HCT116 (cell line): ENCODE data around the gene L1CAM. TPM values are rescaled to one million over a fixed set of nuclear protein-coding genes. Genes with fewer than 3 reads are reported as not detected.
A peak's percentile ranks its signal among the peaks of the same experiment; 100 is the strongest.

Experiments
- ATAC-seq: fragments of 200-7000 bp; cut with Tn5 transposase; 2 replicates; pipeline ENCODE4 v1.9.1; 2020; ENCODE audit warnings: mild to moderate bottlenecking, moderate library complexity
- BruUV-seq: library from RNA; stranded (reverse); fragments of 400-500 nt; replicated peaks from 2 replicates; lab custom pipeline; 2021; lab: Mats Ljungman, UMichigan
- CTCF ChIA-PET: fragments of 300-600 bp; sonication (Branson Sonifier 250); formaldehyde crosslinking; loops from one replicate; lab custom pipeline; 2021; ENCODE audit warnings: antibody characterized with exemption; lab: Charles Lee
- POLR2A ChIA-PET: fragments of 300-600, 350-600 bp; sonication (Branson Sonifier 250); formaldehyde crosslinking; loops from one replicate; lab custom pipeline; 2021; ENCODE audit warnings: antibody characterized with exemption; lab: Charles Lee
- RAD21 ChIA-PET, 2 experiments: fragments of 300-600 bp; sonication (Branson Sonifier 250); formaldehyde crosslinking; loops; one replicate each; lab custom pipeline; 2023; ENCODE audit warnings: low total read pairs in 2 of 2; ENCODE audit not compliant: uncharacterized antibody in 2 of 2, unreplicated experiment in 2 of 2, low non-redundant PET in 1 of 2; lab: Charles Lee
- DNase-seq: peaks from one replicate; pipeline ENCODE4 v3.0.0-alpha.2; 2010; ENCODE audit warnings: low read depth, low spot score
- H2AFZ ChIP-seq: fragments of 200-600 bp; shearing (Covaris generic), sonication (generic); 2 replicates; pipeline ENCODE4 v1.6.1; 2017; ENCODE audit warnings: low read depth, mixed run types, mixed read lengths, antibody characterized with exemption, low read length; ENCODE audit not compliant: poor library complexity, severe bottlenecking
- H3K27ac ChIP-seq: 2 replicates; pipeline ENCODE4 v1.5.1; 2012; ENCODE audit warnings: low read depth, low read length
- H3K27me3 ChIP-seq: fragments of 200-600 bp; sonication (generic); 2 replicates; pipeline ENCODE4 v1.6.1; 2016; ENCODE audit warnings: mixed run types, low read length, mixed read lengths; ENCODE audit not compliant: insufficient read depth
- H3K36me3 ChIP-seq, 2 experiments: fragments of 200-500 bp in 1 of 2; fragments of 200-600 bp in 1 of 2; sonication (Bioruptor generic) in 1 of 2; sonication (generic) in 1 of 2; 2 replicates each; pipeline versions ENCODE4 v1.5.1 to v1.6.1; 2014 to 2016; ENCODE audit warnings: low read length in 2 of 2, inconsistent platforms in 1 of 2, mixed read lengths in 1 of 2, mixed run types in 1 of 2; ENCODE audit not compliant: insufficient read depth in 2 of 2, control insufficient read depth in 1 of 2
- H3K4me1 ChIP-seq, 2 experiments: fragments of 200-600 bp in 1 of 2; sonication (generic) in 1 of 2; 2 replicates each; pipeline versions ENCODE4 v1.5.1 to v1.6.1; 2012 to 2017; ENCODE audit warnings: low read length in 2 of 2, inconsistent platforms in 1 of 2, mild to moderate bottlenecking in 1 of 2, mixed read lengths in 1 of 2, mixed run types in 1 of 2, moderate library complexity in 1 of 2; ENCODE audit not compliant: insufficient read depth in 2 of 2, control insufficient read depth in 1 of 2
- H3K4me2 ChIP-seq: fragments of 200-600 bp; sonication (generic); 2 replicates; pipeline ENCODE4 v1.6.1; 2017; ENCODE audit warnings: mixed run types, low read length, mixed read lengths
- H3K4me3 ChIP-seq, 2 experiments: fragments of 200-600 bp in 1 of 2; sonication (generic) in 1 of 2; replicated peaks in 1 of 2; 2 replicates each; pipeline ENCODE4 v1.5.1; 2011 to 2016; ENCODE audit warnings: low read length in 2 of 2, control low read depth in 1 of 2, low read depth in 1 of 2, mild to moderate bottlenecking in 1 of 2, mixed read lengths in 1 of 2, mixed run types in 1 of 2
- H3K79me2 ChIP-seq: fragments of 200-600 bp; sonication (generic); 2 replicates; pipeline ENCODE4 v1.6.1; 2017; ENCODE audit warnings: mild to moderate bottlenecking, mixed run types, low read length, moderate library complexity, mixed read lengths; ENCODE audit not compliant: insufficient read depth
- H3K9ac ChIP-seq: fragments of 200-600 bp; sonication (generic); 2 replicates; pipeline ENCODE4 v1.6.1; 2016; ENCODE audit warnings: low read length, mixed read lengths
- H3K9me2 ChIP-seq: fragments of 200-600 bp; sonication (generic), shearing (Covaris generic); 2 replicates; pipeline ENCODE4 v1.6.1; 2017; ENCODE audit warnings: mixed run types, mild to moderate bottlenecking, moderate library complexity; ENCODE audit not compliant: insufficient read depth
- H3K9me3 ChIP-seq, 2 experiments: fragments of 200-500 bp in 1 of 2; fragments of 200-600 bp in 1 of 2; sonication (Bioruptor generic) in 1 of 2; sonication (generic) in 1 of 2; 2 replicates each; pipeline ENCODE4 v1.6.1; 2014 to 2017; ENCODE audit warnings: low read length in 2 of 2, mixed read lengths in 2 of 2, inconsistent platforms in 1 of 2, low read depth in 1 of 2, mild to moderate bottlenecking in 1 of 2, mixed run types in 1 of 2, moderate library complexity in 1 of 2; ENCODE audit not compliant: control insufficient read depth in 1 of 2, insufficient read depth in 1 of 2
- H4K20me1 ChIP-seq: fragments of 200-600 bp; sonication (generic), shearing (Covaris generic); 2 replicates; pipeline ENCODE4 v1.6.1; 2017; ENCODE audit warnings: mixed run types, mild to moderate bottlenecking, moderate library complexity; ENCODE audit not compliant: insufficient read depth
- ATF3 ChIP-seq: IDR thresholded peaks from 2 replicates; pipeline ENCODE4 v1.6.1; 2012
- CBX3 ChIP-seq: IDR thresholded peaks from 2 replicates; pipeline ENCODE4 v1.6.1; 2012; ENCODE audit warnings: low read depth
- CEBPB ChIP-seq: IDR thresholded peaks from 2 replicates; pipeline ENCODE4 v1.6.1; 2012; ENCODE audit warnings: low read depth
- CTCF ChIP-seq, 3 experiments: fragments of 200-600 bp in 1 of 3; sonication (generic) in 1 of 3; IDR thresholded peaks in 2 of 3; conservative IDR thresholded peaks in 1 of 3; 2 replicates each; pipeline ENCODE4 v1.5.1; 2012 to 2017; ENCODE audit warnings: low read depth in 2 of 3, low read length in 2 of 3, antibody characterized with exemption in 1 of 3, borderline replicate concordance in 1 of 3, control low read depth in 1 of 3, mild to moderate bottlenecking in 1 of 3, mixed read lengths in 1 of 3, mixed run types in 1 of 3, moderate library complexity in 1 of 3; ENCODE audit not compliant: insufficient read depth in 1 of 3
- EGR1 ChIP-seq: IDR thresholded peaks from 2 replicates; pipeline ENCODE4 v1.6.1; 2012; ENCODE audit warnings: low read depth
- ELF1 ChIP-seq: IDR thresholded peaks from 2 replicates; pipeline ENCODE4 v1.6.1; 2012; ENCODE audit warnings: low read depth, borderline replicate concordance
- EZH2 ChIP-seq: fragments of 200-600 bp; sonication (generic); IDR thresholded peaks from 2 replicates; pipeline ENCODE4 v1.6.1; 2017; ENCODE audit warnings: antibody characterized with exemption, mixed run types
- JUND ChIP-seq: IDR thresholded peaks from 2 replicates; pipeline ENCODE4 v1.6.1; 2012
- MAX ChIP-seq: IDR thresholded peaks from 2 replicates; pipeline ENCODE4 v1.6.1; 2012
- POLR2AphosphoS5 ChIP-seq: IDR thresholded peaks from 2 replicates; pipeline ENCODE4 v1.6.1; 2011; ENCODE audit warnings: mild to moderate bottlenecking, low read depth, low read length, moderate library complexity
- RAD21 ChIP-seq: IDR thresholded peaks from 2 replicates; pipeline ENCODE4 v1.6.1; 2012; ENCODE audit warnings: low read depth, mild to moderate bottlenecking
- REST ChIP-seq: IDR thresholded peaks from 2 replicates; pipeline ENCODE4 v1.6.1; 2012; ENCODE audit warnings: low read depth
- SIN3A ChIP-seq: IDR thresholded peaks from 2 replicates; pipeline ENCODE4 v1.6.1; 2012; ENCODE audit warnings: low read depth
- SP1 ChIP-seq: IDR thresholded peaks from 2 replicates; pipeline ENCODE4 v1.6.1; 2012; ENCODE audit warnings: low read depth
- SRF ChIP-seq: IDR thresholded peaks from 2 replicates; pipeline ENCODE4 v1.6.1; 2012; ENCODE audit warnings: low read depth
- TCF7L2 ChIP-seq: IDR thresholded peaks from 2 replicates; pipeline ENCODE4 v1.7.0; 2011; ENCODE audit warnings: borderline replicate concordance, inconsistent platforms; ENCODE audit not compliant: insufficient read depth, insufficient read length; ENCODE audit errors: extremely low read depth
- ZBTB33 ChIP-seq: IDR thresholded peaks from 2 replicates; pipeline ENCODE4 v1.6.1; 2011; ENCODE audit warnings: mild to moderate bottlenecking, low read length, moderate library complexity; ENCODE audit not compliant: insufficient replicate concordance; ENCODE audit errors: extremely low read depth
- ZFX ChIP-seq: fragments of 450-650 bp; IDR thresholded peaks from 2 replicates; pipeline ENCODE4 v1.6.1; 2017
- ZNF274 ChIP-seq: fragments of 200-500 bp; sonication (Bioruptor generic); IDR thresholded peaks from 2 replicates; pipeline ENCODE4 v1.6.1; 2014; ENCODE audit warnings: mild to moderate bottlenecking, low read depth, low read length, inconsistent platforms
- intact Hi-C: fragments of 100-400 bp; cut with micrococcal nuclease; formaldehyde crosslinking; loops from 2 replicates; pipeline ENCODE4 v1.10.0; 2022
- total RNA-seq: library from RNA; stranded (reverse); gene quantifications from one replicate; pipeline ENCODE4 v1.2.1, GENCODE V29; 2021; ENCODE audit not compliant: unreplicated experiment

Gene L1CAM
- total RNA-seq, 1 experiment from 2014 or later: 14.8 TPM

- Histone ChIP-seq H3K27ac (peak overlapping the region; percentile 99), H3K9ac (peak overlapping the region; percentile 80), H2AFZ (no peak overlapping the region), H3K27me3 (no peaks in the 10 kb centered on the region), H3K9me3 (no peaks in the 10 kb centered on the region), H4K20me1 (no peaks in the 10 kb centered on the region), H3K4me2 (peak overlapping the region; percentile 87), H3K4me1 (peaks cover 22 to 43% of the 10 kb centered on the region in 2 experiments), H3K4me3 (peak overlapping the region; percentile 69 to 71), H3K36me3 (peaks cover 0 to 5% of the 10 kb centered on the region in 2 experiments; a peak in 2 of 4 replicates), H3K79me2 (peaks cover 39% of the 10 kb centered on the region), H3K9me2 (no peaks in the 10 kb centered on the region)
- DNase-seq (peak; percentile 93), ATAC-seq (peak; percentile 85)
- intact Hi-C loops: no loop called here
- BruUV-seq: no TSS peak
- ChIA-PET CTCF (interaction anchor here (2.5 kb wide), 1 partner anchor 19 kb away, joined by 14 read pairs; no protein-coding TSS in a partner anchor), RAD21 (no interaction called here), POLR2A (interaction anchor here (0.8 to 2.3 kb wide), 6 partner anchors 11 to 456 kb away, joined by 3 to 10 read pairs (median 4); partner anchors contain the start of genes HCFC1, IDH3G, RENBP and SSR4)
- TF ChIP-seq ZFX: peak; percentile 67
- TF ChIP-seq CBX3: no peak
- no peak for TF ChIP-seq SP1
- TF ChIP-seq POLR2AphosphoS5: peak; percentile 69
- no peak for TF ChIP-seq SIN3A
- no peak for TF ChIP-seq REST
- no peak for TF ChIP-seq CEBPB
- no peak for TF ChIP-seq EZH2
- TF ChIP-seq CTCF (IDR thresholded peaks at IDR 0.05 in 2 of 3, conservative IDR thresholded peaks at IDR 0.05 in 1 of 3; ENCODE audit: borderline replicate concordance in 1 of 3, insufficient read depth in 1 of 3, low read depth in 2 of 3, low read length in 2 of 3): peak in 1 of 3 experiments; percentile 8; a peak in 1 of 6 replicates
- no peak for TF ChIP-seq ZBTB33
- TF ChIP-seq ATF3: no peak
- TF ChIP-seq ZNF274: no peak
- TF ChIP-seq EGR1: no peak
- TF ChIP-seq ELF1: no peak
- TF ChIP-seq JUND: no peak
- TF ChIP-seq SRF: no peak
- TF ChIP-seq MAX: no peak
- no peak for TF ChIP-seq RAD21
- no peak for TF ChIP-seq TCF7L2
These were observed 42.2 kb upstream of the L1CAM start for GRCh38 chrX:153927922-153928760.
